ENCODE data around the gene EFCAB5.
"Not testable (repeated sequence)": the region's sequence is repeated elsewhere in the genome, so short reads cannot be mapped to it uniquely, and the experiment has no call there.

EFCAB5 gene

DNA sequence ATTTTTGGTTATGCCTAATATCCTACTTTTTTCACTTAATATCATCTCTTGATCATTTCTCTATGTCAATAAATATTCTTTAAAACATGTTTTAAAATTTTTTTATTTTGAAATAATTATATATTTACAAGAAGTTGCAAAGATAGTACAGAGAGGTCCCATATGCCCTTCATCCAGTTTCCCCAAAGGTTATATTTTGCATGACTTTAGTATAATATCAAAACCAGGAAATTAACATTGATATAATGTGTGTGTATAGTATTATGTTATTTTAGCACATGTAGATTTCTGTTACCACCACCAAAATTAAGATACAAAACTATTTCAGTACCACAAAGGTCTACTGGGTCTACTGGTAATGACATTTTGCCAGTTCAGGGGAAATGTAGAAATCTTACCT, 60.7 kb downstream of the EFCAB5 start:
- in situ Hi-C loops (cut with MboI; ENCODE audit: low pct_unique_long_range_greater_than_20kb, low sequenced_read_pairs, unreplicated experiment): no loop called here
- no peak for DNase-seq (ENCODE audit: low spot score)
- TF ChIP-seq, protein P1, sequence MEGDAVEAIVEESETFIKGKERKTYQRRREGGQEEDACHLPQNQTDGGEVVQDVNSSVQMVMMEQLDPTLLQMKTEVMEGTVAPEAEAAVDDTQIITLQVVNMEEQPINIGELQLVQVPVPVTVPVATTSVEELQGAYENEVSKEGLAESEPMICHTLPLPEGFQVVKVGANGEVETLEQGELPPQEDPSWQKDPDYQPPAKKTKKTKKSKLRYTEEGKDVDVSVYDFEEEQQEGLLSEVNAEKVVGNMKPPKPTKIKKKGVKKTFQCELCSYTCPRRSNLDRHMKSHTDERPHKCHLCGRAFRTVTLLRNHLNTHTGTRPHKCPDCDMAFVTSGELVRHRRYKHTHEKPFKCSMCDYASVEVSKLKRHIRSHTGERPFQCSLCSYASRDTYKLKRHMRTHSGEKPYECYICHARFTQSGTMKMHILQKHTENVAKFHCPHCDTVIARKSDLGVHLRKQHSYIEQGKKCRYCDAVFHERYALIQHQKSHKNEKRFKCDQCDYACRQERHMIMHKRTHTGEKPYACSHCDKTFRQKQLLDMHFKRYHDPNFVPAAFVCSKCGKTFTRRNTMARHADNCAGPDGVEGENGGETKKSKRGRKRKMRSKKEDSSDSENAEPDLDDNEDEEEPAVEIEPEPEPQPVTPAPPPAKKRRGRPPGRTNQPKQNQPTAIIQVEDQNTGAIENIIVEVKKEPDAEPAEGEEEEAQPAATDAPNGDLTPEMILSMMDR (IDR thresholded peaks at IDR 0.05; ENCODE audit: extremely low read depth, insufficient read depth, missing control alignments): no peak

DNA sequence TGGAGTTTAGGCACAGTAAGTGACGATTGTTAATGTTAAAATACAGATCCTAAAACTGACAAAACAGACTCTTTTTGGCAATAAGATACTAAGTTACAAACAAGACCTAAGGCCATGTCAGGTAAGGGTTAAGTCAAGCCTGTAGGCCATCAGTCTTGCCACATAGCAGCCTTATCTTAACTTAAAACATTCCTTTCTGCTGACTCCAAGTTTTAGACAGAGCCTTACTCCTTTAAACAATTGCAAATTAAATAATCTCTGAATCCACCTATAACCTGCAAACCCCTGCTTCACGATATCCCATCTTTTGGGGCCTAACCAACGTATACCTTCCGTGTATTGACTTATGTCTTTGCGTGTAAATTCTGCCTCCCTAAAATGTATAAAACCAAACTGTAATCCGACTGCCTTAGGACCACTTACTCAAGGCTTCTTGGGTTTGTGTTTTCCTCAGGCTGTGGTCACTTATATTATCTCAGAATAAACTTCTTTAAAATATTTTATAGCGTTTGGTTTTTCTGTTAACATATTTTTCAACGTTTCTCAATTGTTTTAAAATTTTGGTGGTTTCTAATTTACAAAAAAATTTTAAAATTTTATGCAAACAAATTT, 64.4 kb downstream of the EFCAB5 start:
- no peak for DNase-seq (ENCODE audit: low spot score)
- TF ChIP-seq, protein P1 (IDR thresholded peaks at IDR 0.05; ENCODE audit: extremely low read depth, insufficient read depth, missing control alignments): no peak
- in situ Hi-C loops (cut with MboI; ENCODE audit: low pct_unique_long_range_greater_than_20kb, low sequenced_read_pairs, unreplicated experiment): no loop called here

DNA sequence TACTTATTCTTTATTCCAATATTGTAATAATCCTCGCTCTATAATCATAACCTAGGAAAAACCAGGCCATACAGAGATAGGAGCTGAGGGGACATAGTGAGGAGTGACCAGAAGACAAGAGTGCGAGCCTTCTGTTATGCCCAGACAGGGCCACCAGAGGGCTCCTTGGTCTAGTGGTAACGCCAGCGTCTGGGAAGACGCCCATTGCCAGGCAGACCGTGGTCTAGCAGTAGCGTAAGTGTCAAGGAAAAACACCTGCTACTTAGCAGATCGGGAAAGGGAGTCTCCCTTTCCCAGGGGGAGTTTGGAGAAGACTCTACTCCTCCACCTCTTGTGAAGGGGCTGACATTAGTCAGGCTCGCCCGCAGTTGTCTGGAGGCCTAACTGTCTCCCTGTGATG, 70.5 kb downstream of the EFCAB5 start:
- not testable (repeated sequence) for DNase-seq (ENCODE audit: low spot score)
- in situ Hi-C loops (cut with MboI; ENCODE audit: low pct_unique_long_range_greater_than_20kb, low sequenced_read_pairs, unreplicated experiment): loop anchor here (10.0 kb wide), 1 partner anchor 207 kb away; no protein-coding TSS in a partner anchor

DNA sequence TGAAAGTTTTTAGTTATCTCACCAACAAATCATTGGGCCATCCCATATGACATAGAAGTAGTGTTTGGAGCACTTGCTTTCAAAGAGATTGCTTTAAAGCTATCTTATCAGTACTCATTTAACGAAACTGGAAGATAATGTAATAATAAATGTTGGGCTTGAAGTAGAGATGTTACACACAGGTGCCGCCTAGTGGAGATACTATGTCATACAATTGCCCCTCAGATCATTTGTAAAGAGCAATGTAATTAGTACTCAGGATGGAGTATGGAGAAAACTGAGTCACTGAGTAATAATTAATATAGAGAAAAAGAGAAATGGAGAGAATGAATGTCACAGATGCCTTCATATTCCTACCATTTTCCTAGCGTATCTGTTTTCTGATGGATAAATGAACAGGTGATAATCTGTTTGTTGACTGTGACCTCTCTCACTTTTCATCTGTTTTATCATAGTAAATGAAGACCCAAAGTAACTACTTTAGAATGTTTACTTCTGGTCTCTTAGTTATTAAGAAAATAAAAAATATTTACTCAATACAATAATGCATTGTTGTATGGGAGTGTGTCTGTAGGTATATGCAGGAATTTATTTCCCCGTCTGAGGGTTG, 80.4 kb downstream of the EFCAB5 start:
- in situ Hi-C loops (cut with MboI; ENCODE audit: low pct_unique_long_range_greater_than_20kb, low sequenced_read_pairs, unreplicated experiment): no loop called here

DNA sequence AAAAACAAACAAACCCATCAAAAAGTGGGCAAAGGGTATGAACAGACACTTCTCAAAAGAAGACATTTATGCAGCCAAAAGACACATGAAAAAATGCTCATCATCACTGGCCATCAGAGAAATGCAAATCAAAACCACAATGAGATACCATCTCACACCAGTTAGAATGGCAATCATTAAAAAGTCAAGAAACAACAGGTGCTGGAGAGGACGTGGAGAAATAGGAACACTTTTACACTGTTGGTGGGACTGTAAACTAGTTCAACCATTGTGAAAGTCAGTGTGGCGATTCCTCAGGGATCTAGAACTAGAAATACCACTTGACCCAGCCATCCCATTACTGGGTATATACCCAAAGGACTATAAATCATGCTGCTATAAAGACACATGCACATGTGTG, 83.9 kb downstream of the EFCAB5 start:
- DNase-seq (ENCODE audit: low spot score); in situ Hi-C loops (cut with MboI; ENCODE audit: low pct_unique_long_range_greater_than_20kb, low sequenced_read_pairs, unreplicated experiment): not testable (repeated sequence)

More for the DNA sequence above, 80.4 kb downstream of the EFCAB5 start:
- TF ChIP-seq, protein P1 (IDR thresholded peaks at IDR 0.05; ENCODE audit: extremely low read depth, insufficient read depth, missing control alignments): peak; percentile 75
- DNase-seq (ENCODE audit: low spot score): peak; percentile 55

DNA sequence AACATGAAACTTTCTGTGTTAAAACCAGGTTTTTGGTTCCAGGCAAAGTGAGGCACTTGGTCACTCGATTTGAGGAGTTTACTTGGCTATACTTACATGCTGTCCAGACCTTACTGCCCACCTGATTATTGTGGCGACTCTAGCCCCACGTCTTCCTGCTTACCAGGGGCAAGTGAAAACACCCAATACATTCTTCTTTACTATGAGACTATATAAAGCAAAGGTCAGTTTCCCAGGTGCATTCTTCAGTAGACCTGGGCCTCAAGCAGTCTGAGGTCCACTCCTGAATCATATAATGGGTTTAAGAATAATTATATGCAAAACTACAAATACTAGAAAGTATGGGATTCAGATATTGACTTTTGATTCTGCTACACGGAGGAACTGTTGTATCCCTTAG, 86.2 kb downstream of the EFCAB5 start:
- in situ Hi-C loops (cut with MboI; ENCODE audit: low pct_unique_long_range_greater_than_20kb, low sequenced_read_pairs, unreplicated experiment): no loop called here
- no peak for DNase-seq (ENCODE audit: low spot score)
- TF ChIP-seq, protein P1 (IDR thresholded peaks at IDR 0.05; ENCODE audit: extremely low read depth, insufficient read depth, missing control alignments): no peak

DNA sequence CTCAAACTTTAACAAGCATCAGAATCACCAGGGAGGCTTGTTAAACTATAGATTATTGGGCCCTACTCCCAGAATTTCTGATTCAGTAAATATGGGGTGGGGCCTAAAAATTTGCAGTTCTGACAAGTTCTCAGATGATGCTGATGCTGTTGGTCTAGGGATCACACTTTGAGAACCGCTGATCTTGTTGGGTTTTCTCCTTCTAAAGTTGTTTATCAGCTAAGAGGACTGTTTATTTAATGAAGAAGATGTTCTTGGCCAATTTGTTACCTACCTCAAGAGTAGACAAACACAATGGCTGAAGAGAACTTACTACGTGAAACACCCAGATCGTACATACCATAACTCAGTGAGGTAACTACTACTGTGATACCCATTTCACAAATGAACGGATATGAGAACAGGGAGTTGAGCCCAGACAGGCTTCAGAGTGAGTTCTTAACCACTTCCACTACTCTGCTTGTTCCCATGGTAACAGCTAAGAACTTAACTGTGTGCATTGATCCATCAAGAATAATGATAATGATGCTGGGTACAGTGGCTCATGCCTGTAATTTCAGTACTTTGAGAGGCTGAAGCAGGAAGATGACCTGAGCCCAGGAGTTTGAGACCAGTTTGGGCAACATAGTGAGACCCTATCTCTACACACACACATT, 89.9 kb downstream of the EFCAB5 start:
- peak; percentile 6 for DNase-seq (ENCODE audit: low spot score)
- in situ Hi-C loops (cut with MboI; ENCODE audit: low pct_unique_long_range_greater_than_20kb, low sequenced_read_pairs, unreplicated experiment): loop anchor here (10.0 kb wide), 1 partner anchor 53 kb away; no protein-coding TSS in a partner anchor
- TF ChIP-seq, protein P1 (IDR thresholded peaks at IDR 0.05; ENCODE audit: extremely low read depth, insufficient read depth, missing control alignments): no peak
